DMS153 treated with DMSO at 0.1 percent for 48 hours (cell line): ENCODE results near the gene TEKT3.

Source experiments
- DNase-seq: peaks from one replicate; lab custom pipeline; 2025; ENCODE audit not compliant: unreplicated experiment; lab: John Stamatoyannopoulos, UW

The TEKT3 gene

GRCh38 chr17:15267996-15268395 is 73.4 kb downstream of the TEKT3 start:
- no peak for DNase-seq

GRCh38 chr17:15266325-15267125 is 74.9 kb downstream of the TEKT3 start:
- DNase-seq: no peak

GRCh38 chr17:15265131-15265530 is 76.3 kb downstream of the TEKT3 start, which contains the start of gene PMP22:
PMP22 (minus strand) TSS chr17:15265326; CDS start chr17:15260727, 4,599 bp downstream.
- no peak for DNase-seq

- no peak for DNase-seq
These were observed 76.9 kb downstream of the TEKT3 start for GRCh38 chr17:15264542-15264941.

- no peak for DNase-seq
These were observed 77.7 kb downstream of the TEKT3 start for GRCh38 chr17:15263680-15264079.

GRCh38 chr17:15263206-15263579 is 78.2 kb downstream of the TEKT3 start:
- no peak for DNase-seq

GRCh38 chr17:15262291-15263205 is 78.8 kb downstream of the TEKT3 start:
- no peak for DNase-seq

GRCh38 chr17:15261802-15262290 is 79.6 kb downstream of the TEKT3 start:
- no peak for DNase-seq

GRCh38 chr17:15261258-15261801 is 80.1 kb downstream of the TEKT3 start:
- DNase-seq: no peak

GRCh38 chr17:15260376-15261257 is 80.8 kb downstream of the TEKT3 start:
- no peak for DNase-seq

- DNase-seq: no peak
These were observed 83.4 kb downstream of the TEKT3 start for GRCh38 chr17:15257796-15258512.

- no peak for DNase-seq
These were observed 84.1 kb downstream of the TEKT3 start for GRCh38 chr17:15257258-15257788.

GRCh38 chr17:15256689-15257088 is 84.7 kb downstream of the TEKT3 start:
- no peak for DNase-seq

GRCh38 chr17:15255713-15256454 is 85.5 kb downstream of the TEKT3 start:
- no peak for DNase-seq
